ENCODE measurements around the gene BIRC5. TPM values are rescaled to one million over a fixed set of nuclear protein-coding genes. Genes with fewer than 3 reads are reported as not detected.

Gene BIRC5
- total RNA-seq, 1 donor from 2014 or later, result 22.0 TPM

- DNase-seq (ENCODE audit: low spot score), result no peak
- Mint-ChIP-seq H3K36me3 (ENCODE audit: low read depth, unreplicated experiment) (peaks cover 12% of the 10 kb centered on the region), H3K27ac (ENCODE audit: unreplicated experiment) (no peak overlapping the region), H3K27me3 (ENCODE audit: unreplicated experiment) (peaks cover 12% of the 10 kb centered on the region), H3K9me3 (ENCODE audit: unreplicated experiment) (no peaks in the 10 kb centered on the region), H3K4me3 (ENCODE audit: unreplicated experiment) (no peak overlapping the region), H3K4me1 (ENCODE audit: unreplicated experiment) (peaks cover 9% of the 10 kb centered on the region)
- no peak for TF ChIP-seq CTCF (IDR thresholded peaks at IDR 0.05; ENCODE audit: unreplicated experiment)
These were observed 21.8 kb downstream of the BIRC5 start for GRCh38 chr17:78235885-78236284.

- H3K36me3 Mint-ChIP-seq (ENCODE audit: low read depth, unreplicated experiment), result peaks cover 14% of the 10 kb centered on the region
- no peak for DNase-seq (ENCODE audit: low spot score)
- peaks cover 5% of the 10 kb centered on the region for H3K4me1 Mint-ChIP-seq (ENCODE audit: unreplicated experiment)
- peaks cover 14% of the 10 kb centered on the region for H3K27me3 Mint-ChIP-seq (ENCODE audit: unreplicated experiment)
- no peaks in the 10 kb centered on the region for H3K9me3 Mint-ChIP-seq (ENCODE audit: unreplicated experiment)
- H3K27ac Mint-ChIP-seq (ENCODE audit: unreplicated experiment), result no peak overlapping the region
- no peak overlapping the region for H3K4me3 Mint-ChIP-seq (ENCODE audit: unreplicated experiment)
- no peak for TF ChIP-seq CTCF (IDR thresholded peaks at IDR 0.05; ENCODE audit: unreplicated experiment)
These were observed 22.5 kb downstream of the BIRC5 start for GRCh38 chr17:78236362-78237127.

GRCh38 chr17:78237401-78238012, 23.5 kb downstream of the BIRC5 start:
- Mint-ChIP-seq H3K36me3 (ENCODE audit: low read depth, unreplicated experiment) (peaks cover 20% of the 10 kb centered on the region), H3K4me3 (ENCODE audit: unreplicated experiment) (no peak overlapping the region), H3K4me1 (ENCODE audit: unreplicated experiment) (peaks cover 5% of the 10 kb centered on the region), H3K9me3 (ENCODE audit: unreplicated experiment) (no peaks in the 10 kb centered on the region), H3K27me3 (ENCODE audit: unreplicated experiment) (peaks cover 15% of the 10 kb centered on the region), H3K27ac (ENCODE audit: unreplicated experiment) (no peak overlapping the region)
- DNase-seq (ENCODE audit: low spot score), result no peak
- no peak for TF ChIP-seq CTCF (IDR thresholded peaks at IDR 0.05; ENCODE audit: unreplicated experiment)

- H3K4me1 Mint-ChIP-seq (ENCODE audit: unreplicated experiment), result no peaks in the 10 kb centered on the region
- no peak for TF ChIP-seq CTCF (IDR thresholded peaks at IDR 0.05; ENCODE audit: unreplicated experiment)
- DNase-seq (ENCODE audit: low spot score), result no peak
- H3K27ac Mint-ChIP-seq (ENCODE audit: unreplicated experiment), result no peak overlapping the region
- H3K4me3 Mint-ChIP-seq (ENCODE audit: unreplicated experiment), result no peak overlapping the region
- H3K9me3 Mint-ChIP-seq (ENCODE audit: unreplicated experiment), result no peaks in the 10 kb centered on the region
- peaks cover 16% of the 10 kb centered on the region for H3K27me3 Mint-ChIP-seq (ENCODE audit: unreplicated experiment)
- H3K36me3 Mint-ChIP-seq (ENCODE audit: low read depth, unreplicated experiment), result peaks cover 20% of the 10 kb centered on the region
These were observed 24.9 kb downstream of the BIRC5 start for GRCh38 chr17:78238823-78239488.

All from endothelial cell (in vitro differentiated cells).